ENCODE measurements around the gene TBX1.

The TBX1 gene

DNA sequence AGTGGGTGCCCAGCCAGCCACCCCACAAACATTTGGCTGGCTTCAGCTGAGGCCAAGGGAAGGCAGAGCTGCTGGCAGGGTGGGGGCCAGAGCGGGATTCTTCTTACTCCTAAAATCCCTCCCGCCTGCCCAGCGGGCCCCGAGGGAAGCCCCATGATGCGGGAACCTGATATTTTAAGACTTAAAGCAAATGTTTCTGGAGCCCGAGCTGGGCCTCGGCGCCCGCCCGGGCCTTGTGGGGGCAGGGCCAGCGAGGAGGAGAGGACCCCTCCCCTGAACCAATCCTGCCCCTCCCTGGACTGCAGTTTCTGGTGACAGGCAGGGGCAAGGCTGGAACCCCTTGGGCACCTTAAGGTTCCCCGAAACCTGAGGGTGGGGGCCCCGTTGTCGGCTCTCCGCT, 20.0 kb upstream of the TBX1 start:
- TF ChIP-seq, protein P1, sequence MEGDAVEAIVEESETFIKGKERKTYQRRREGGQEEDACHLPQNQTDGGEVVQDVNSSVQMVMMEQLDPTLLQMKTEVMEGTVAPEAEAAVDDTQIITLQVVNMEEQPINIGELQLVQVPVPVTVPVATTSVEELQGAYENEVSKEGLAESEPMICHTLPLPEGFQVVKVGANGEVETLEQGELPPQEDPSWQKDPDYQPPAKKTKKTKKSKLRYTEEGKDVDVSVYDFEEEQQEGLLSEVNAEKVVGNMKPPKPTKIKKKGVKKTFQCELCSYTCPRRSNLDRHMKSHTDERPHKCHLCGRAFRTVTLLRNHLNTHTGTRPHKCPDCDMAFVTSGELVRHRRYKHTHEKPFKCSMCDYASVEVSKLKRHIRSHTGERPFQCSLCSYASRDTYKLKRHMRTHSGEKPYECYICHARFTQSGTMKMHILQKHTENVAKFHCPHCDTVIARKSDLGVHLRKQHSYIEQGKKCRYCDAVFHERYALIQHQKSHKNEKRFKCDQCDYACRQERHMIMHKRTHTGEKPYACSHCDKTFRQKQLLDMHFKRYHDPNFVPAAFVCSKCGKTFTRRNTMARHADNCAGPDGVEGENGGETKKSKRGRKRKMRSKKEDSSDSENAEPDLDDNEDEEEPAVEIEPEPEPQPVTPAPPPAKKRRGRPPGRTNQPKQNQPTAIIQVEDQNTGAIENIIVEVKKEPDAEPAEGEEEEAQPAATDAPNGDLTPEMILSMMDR (IDR thresholded peaks at IDR 0.05; ENCODE audit: insufficient read depth, missing control alignments), result no peak
- no peak for DNase-seq (ENCODE audit: insufficient read length, low spot score)

GRCh38 chr22:19741053-19741452, 19.5 kb upstream of the TBX1 start:
- FAIRE-seq, result no peak
- DNase-seq (ENCODE audit: insufficient read length, low spot score), result no peak
- TF ChIP-seq, protein P1 (IDR thresholded peaks at IDR 0.05; ENCODE audit: insufficient read depth, missing control alignments), result no peak

More for the DNA sequence above, 20.0 kb upstream of the TBX1 start:
- no peak for FAIRE-seq

GRCh38 chr22:19742160-19743066, 18.2 kb upstream of the TBX1 start:
- TF ChIP-seq, protein P1 (IDR thresholded peaks at IDR 0.05; ENCODE audit: insufficient read depth, missing control alignments), result no peak
- FAIRE-seq (no peak), DNase-seq (ENCODE audit: insufficient read length, low spot score) (no peak)

DNA sequence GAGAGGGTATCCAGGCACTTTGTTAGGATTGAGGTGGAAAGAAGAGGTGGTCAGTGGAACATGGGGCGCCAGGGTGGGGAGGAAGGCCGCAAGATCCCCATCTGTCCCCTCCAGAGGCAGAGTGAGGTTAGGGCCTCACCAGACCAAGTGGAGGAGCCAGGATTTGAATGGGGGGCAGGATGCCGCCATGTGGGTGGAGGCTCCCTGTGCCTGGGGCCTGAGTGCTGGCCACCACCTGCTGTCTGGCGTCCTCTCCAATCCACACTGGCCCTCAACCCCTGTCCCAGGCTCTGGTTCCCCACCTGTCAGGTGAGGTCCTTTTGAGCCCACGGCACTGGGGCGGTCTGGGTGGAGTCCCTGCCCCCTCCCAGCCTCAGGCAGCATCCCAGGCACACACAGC, 17.5 kb upstream of the TBX1 start:
- no peak for FAIRE-seq
- no peak for DNase-seq (ENCODE audit: insufficient read length, low spot score)
- TF ChIP-seq, protein P1 (IDR thresholded peaks at IDR 0.05; ENCODE audit: insufficient read depth, missing control alignments), result no peak

DNA sequence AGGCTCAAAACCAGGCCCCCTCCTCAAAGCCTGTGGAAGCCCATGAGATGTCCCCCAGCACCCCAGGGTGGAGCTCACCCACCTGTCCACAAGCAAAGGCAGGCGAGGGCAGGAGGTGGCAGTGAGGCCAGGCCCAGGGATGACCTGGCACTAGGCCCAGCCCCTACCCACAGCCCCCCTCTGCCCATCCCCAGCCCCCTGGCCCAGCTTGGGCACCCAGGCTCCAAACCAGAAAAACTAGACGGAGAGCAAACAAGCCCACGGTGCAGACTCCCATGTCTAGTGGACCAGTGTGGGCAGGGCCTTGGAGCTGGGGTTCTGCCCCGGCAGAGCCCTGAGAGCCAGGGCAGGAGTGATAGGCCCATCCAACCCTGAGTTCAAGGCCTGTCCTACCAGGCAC, 16.9 kb upstream of the TBX1 start:
- no peak for FAIRE-seq
- TF ChIP-seq, protein P1 (IDR thresholded peaks at IDR 0.05; ENCODE audit: insufficient read depth, missing control alignments), result no peak
- no peak for DNase-seq (ENCODE audit: insufficient read length, low spot score)

DNA sequence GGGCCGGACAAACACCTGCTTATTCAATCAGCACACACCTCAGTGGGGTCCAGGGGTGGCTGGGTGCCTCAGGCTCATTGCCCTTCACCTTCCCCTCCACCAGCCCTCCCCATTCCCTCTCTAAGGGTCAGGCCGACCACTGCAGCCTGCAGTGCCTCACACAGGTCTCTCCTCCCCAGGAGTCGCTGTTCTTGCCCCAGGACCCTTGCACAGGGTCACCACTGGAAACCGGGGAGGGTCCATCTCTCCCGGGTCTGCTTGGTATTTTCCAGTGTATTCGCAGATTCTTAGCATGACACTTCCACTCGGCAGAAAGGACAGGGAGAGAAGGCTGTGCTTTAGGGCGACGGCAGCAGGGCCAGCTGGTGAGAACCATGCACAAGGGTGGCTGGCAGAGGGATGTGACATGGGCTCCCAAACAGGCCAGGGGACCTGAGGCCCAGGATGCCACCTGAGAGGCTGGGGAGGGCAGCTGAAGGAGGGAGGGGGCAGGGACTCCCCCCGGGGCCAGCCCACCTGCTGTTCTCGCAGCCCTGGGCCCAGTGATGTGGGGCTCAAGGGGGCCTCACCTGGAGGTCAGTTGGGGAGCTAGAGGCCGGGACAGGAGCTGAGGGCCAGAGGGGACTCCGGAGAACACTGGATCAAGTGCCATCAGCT, 16.1 kb upstream of the TBX1 start:
- DNase-seq (ENCODE audit: insufficient read length, low spot score) (no peak), FAIRE-seq (no peak)
- TF ChIP-seq, protein P1 (IDR thresholded peaks at IDR 0.05; ENCODE audit: insufficient read depth, missing control alignments), result no peak

Measured in D721Med (cell line).